Smooth muscle cell of the coronary artery (primary cell): Measurements from ENCODE around the gene PLIN5. TPM values are rescaled to one million over a fixed set of nuclear protein-coding genes. Genes with fewer than 3 reads are reported as not detected.

ENCODE experiments used
- total RNA-seq: library from RNA; depleted of rRNA; stranded (reverse); fragments of >200 nt; gene quantifications from 2 replicates; pipeline ENCODE4 v1.2.3, GENCODE V29; 2014; ENCODE audit warnings: low replicate concordance

Gene PLIN5
- not detected in 2 replicates for total RNA-seq

DNA sequence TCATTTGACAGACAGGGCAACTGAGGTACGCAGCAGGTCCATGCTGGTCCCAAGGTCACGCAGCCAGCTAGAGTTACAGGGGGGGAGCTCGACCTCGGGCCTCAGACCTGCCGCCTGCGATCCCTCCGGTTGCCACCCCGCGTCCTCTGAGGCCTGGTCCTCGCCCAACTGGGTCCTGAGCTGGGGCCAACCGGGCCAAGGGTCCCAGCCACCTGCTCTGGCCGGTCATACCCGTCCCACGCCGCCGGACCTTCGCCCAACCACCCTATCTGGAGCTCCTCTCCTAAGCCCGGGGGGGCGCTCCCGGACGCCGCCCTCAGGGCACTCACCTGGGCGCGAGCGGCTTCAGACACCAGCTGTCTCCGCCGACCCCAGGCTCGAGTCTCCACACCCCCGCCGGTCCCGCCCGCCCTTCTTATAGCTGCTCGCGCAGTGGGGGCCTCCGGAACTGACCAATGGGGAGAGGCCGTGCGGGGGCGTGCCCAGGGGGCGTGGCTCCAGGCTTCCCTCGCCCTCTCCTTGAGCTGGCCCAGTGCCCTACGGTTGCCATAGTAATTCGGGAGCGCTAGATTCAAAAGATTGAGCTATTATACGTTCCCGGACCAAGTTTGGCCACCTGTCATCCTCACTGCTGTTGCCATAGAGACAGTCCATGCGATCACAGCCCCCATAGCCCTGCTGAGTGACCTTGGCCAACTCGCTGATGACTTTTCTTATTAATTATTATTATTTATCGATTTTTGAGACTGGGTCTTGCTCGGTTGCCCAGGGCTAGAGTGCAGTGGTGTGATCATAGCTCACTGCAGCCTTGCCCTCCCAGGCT is at the start of gene PLIN5:
Gene PLIN5, minus strand, starts transcription at position 389 of the 823 bp plus-strand sequence. CDS start 1,150 bp downstream, outside the sequence.

DNA sequence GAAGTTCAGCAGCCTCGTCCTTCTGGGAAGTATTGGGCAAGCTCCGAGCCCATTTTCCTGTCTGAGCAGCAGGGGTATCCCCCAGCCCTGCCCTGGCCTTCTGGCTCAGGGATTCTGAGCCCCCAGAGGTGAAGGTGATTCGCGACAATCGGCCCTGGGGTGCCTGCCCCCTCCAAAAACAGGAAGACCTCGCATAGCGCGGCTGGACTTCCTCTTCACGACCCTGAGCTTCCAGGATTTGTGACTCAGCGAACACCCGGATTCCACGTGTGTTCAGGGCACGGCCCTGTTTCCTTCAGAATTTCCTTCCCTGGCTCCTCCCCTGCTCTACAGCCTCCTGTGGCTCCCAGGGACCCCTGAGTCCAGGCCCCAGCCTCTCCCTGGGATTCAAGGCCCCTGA is 24.5 kb upstream of the PLIN5 start, which contains the start of gene SEMA6B:
Gene SEMA6B, minus strand, starts transcription at position 116 of the 400 bp plus-strand sequence. CDS start 1,227 bp downstream, outside the sequence.

DNA sequence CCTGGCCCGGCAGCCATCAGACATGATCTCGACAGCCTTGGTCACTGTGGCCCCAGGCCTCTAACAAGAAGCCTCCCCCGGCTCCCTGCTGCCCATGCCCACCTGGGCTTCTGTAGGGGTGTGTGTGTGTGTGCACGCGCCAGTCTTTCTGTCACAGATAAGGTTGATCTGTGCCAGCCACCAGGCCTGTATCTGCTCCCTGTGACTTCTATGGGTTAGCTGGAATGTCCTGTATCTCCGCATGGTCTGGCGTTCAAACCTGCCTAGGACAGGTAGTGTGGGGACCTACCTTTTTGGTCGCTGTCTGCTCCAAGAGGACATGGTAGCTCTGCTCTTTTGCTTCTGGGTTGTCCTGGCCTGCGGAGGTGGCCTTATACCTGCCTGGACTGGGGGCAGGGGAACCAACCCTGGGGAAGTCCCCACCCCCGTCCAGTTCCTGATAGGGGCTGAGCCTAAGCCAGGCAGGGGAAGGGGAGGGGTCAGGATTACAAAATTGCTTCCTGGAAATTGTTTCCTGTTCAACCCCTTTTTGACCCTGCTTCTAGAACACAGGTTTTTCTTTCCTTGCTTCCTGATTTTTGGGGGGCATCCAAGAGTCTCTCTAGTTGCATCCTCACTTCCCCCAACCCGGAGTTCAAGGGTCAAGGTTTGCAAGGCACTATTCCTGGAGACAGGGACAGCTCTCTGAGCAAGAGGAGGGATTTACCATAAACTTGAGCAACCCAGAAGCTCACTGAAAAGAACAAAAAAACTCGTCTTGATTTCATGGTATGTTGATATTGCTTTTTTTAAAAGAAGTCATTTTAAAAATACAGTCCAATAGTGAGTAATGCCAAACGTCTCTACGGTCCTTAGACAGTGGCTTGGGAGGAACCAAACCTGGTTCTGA is 4.9 kb upstream of the PLIN5 start, which contains the start of gene LRG1:
Gene LRG1, minus strand, starts transcription at position 344 of the 889 bp plus-strand sequence. Its CDS starts 23 bp downstream, at position 321.

DNA sequence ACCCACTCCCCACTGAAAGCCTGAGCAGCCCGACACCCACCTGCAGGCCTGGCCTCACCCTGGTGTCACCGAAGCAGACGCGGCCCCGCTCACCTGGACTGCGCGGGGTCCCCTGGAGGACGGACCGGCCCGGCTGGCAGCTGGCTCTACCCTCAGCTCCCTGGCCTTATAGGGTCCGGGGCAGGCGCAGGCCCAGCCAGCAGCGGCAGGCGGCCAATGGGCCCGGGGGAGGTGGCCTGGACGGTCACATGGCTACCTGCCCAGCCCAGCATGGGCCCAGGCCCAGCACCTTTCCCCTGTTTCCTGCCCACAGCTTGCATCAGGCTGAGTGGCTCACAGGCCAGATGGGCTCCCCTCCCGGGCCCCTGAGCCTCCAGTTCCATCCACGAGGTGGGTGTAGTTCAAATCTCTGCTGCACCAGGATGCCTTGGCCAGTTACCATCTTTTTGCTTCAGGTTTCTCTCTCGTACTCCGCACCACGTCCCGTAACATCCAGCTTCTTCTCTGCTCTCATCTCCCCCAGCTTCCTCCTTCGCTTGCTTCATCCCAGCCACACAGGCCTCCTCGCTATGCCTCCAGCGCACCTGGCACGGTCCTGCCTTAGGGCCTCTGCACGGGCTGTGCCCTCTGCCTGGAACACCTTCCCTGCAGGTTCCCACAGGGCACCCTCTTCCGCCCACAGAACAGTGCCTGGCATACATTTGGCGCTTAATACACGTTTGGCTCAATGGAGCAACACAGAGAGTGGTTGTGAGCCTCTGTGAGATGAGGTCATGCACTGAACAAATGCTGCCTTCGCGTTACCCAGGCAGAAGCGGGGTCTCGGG is 16.5 kb downstream of the PLIN5 start, which contains the start of gene PLIN4:
Gene PLIN4, minus strand, starts transcription at position 142 of the 827 bp plus-strand sequence. CDS start 214 bp downstream, outside the sequence.

Other genes with a start within 250 kb of the PLIN5 start
- gene TMIGD2, start 232.8 kb downstream of the PLIN5 start, total RNA-seq, result not detected in 2 replicates
- 4.9 and 6.8 TPM in 2 replicates for gene FSD1, start 230.6 kb downstream of the PLIN5 start, total RNA-seq
- 2.8 and 4.2 TPM in 2 replicates for gene STAP2, start 196.4 kb downstream of the PLIN5 start, total RNA-seq
- 9.4 and 14.3 TPM in 2 replicates for gene MPND, start 191.7 kb downstream of the PLIN5 start, total RNA-seq
- gene SH3GL1, start 134.7 kb downstream of the PLIN5 start, total RNA-seq, result 19.4 and 30.4 TPM in 2 replicates
- gene CHAF1A, start 132.6 kb downstream of the PLIN5 start, total RNA-seq, result 4.8 and 6.3 TPM in 2 replicates
- gene UBXN6, start 77.4 kb downstream of the PLIN5 start, total RNA-seq, result 115 and 127 TPM in 2 replicates
- gene HDGFL2, start 62.9 kb downstream of the PLIN5 start, total RNA-seq, result 59.7 and 62.3 TPM in 2 replicates
- gene PLIN4, start 16.7 kb downstream of the PLIN5 start, total RNA-seq, result 0.15 and 0.59 TPM in 2 replicates
- gene LRG1, start 4.8 kb upstream of the PLIN5 start, total RNA-seq, result not detected in 2 replicates
- 0.38 and 1.2 TPM in 2 replicates for gene SEMA6B, start 24.5 kb upstream of the PLIN5 start, total RNA-seq
- 0.94 and 3.4 TPM in 2 replicates for gene TNFAIP8L1, start 104.3 kb upstream of the PLIN5 start, total RNA-seq
- gene MYDGF, start 135.1 kb upstream of the PLIN5 start, total RNA-seq, result 247 and 295 TPM in 2 replicates
- 9.7 and 18.1 TPM in 2 replicates for gene DPP9, start 188.6 kb upstream of the PLIN5 start, total RNA-seq